WTC11 (cell line): Measurements from ENCODE around the gene SLC17A8.

ENCODE experiments used
- ETV6 ChIP-seq: sonication (generic); formaldehyde crosslinking; IDR thresholded peaks from 2 replicates; pipeline ENCODE4 v1.8.1; 2022; ENCODE audit warnings: mild to moderate bottlenecking, missing genetic modification reagents
- NR1H2 ChIP-seq: sonication (generic); formaldehyde crosslinking; IDR thresholded peaks from 2 replicates; pipeline ENCODE4 v1.9.0; 2021; ENCODE audit warnings: mild to moderate bottlenecking, moderate library complexity, missing genetic modification reagents
- ZNF263 ChIP-seq: sonication (generic); formaldehyde crosslinking; IDR thresholded peaks from 2 replicates; pipeline ENCODE4 v1.8.1; 2022; ENCODE audit warnings: low read depth, mild to moderate bottlenecking, moderate library complexity, missing genetic modification reagents
- ZNF317 ChIP-seq: sonication (generic); formaldehyde crosslinking; IDR thresholded peaks from 2 replicates; pipeline ENCODE4 v1.8.1; 2023; ENCODE audit warnings: low read depth, mild to moderate bottlenecking, moderate library complexity, missing genetic modification reagents, borderline replicate concordance
- ZNF671 ChIP-seq: fragments of 250-450 bp; sonication (Bioruptor Pico); IDR thresholded peaks from 2 replicates; pipeline ENCODE4 v1.8.0; 2021; ENCODE audit warnings: mild to moderate bottlenecking
- TF ChIP-seq, protein P1 (sequence below): fragments of 200-600 bp; IDR thresholded peaks from 2 replicates; pipeline ENCODE4 v1.8.0; 2022; ENCODE audit warnings: antibody characterized with exemption
- TF ChIP-seq, protein P2 (sequence below): sonication (generic); formaldehyde crosslinking; IDR thresholded peaks from 2 replicates; pipeline ENCODE4 v1.8.0; 2022; ENCODE audit warnings: mild to moderate bottlenecking, missing genetic modification reagents
- TF ChIP-seq, protein P3 (sequence below): sonication (generic); formaldehyde crosslinking; IDR thresholded peaks from 2 replicates; pipeline ENCODE4 v1.8.1; 2022; ENCODE audit warnings: low read depth, missing genetic modification reagents, borderline replicate concordance
- TF ChIP-seq, protein P4 (sequence below): sonication (generic); formaldehyde crosslinking; conservative IDR thresholded peaks from 2 replicates; pipeline ENCODE4 v1.8.1; 2023; ENCODE audit warnings: mild to moderate bottlenecking, low read depth, missing genetic modification reagents, moderate library complexity
- TF ChIP-seq, protein P5 (sequence below): sonication (generic); formaldehyde crosslinking; IDR thresholded peaks from 2 replicates; pipeline ENCODE4 v1.8.0; 2023; ENCODE audit warnings: missing genetic modification reagents, mild to moderate bottlenecking, borderline replicate concordance

DNA sequence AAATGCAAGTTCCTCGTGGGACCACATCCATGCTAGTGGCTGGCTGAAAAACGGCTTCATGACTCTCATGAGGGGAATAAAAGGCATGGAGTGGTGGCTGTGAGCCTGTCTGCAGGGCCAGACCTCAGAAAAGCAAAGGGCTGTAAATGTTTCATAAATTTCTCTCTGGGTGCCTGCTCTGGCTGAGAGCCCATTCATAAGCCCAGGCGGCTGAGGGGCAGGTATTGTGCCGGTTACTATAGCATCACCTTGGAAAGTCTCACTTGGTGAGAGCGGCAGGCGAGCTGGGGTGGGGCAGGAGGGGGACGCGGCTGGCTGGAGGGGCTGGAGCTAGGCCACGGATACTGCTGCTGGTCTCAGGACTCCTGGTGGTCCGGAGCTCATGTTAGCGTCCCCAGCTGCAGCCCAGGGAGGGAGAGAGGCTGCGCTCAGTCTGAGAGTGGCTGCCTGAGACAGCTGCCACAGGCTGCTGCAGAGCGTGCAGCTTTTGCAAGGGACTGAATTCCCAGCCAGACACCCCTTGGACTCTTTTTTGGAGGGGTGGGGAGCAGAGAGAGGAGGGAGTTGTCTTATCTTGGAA lies at the start of gene SLC17A8:
- TF ChIP-seq, protein P1, sequence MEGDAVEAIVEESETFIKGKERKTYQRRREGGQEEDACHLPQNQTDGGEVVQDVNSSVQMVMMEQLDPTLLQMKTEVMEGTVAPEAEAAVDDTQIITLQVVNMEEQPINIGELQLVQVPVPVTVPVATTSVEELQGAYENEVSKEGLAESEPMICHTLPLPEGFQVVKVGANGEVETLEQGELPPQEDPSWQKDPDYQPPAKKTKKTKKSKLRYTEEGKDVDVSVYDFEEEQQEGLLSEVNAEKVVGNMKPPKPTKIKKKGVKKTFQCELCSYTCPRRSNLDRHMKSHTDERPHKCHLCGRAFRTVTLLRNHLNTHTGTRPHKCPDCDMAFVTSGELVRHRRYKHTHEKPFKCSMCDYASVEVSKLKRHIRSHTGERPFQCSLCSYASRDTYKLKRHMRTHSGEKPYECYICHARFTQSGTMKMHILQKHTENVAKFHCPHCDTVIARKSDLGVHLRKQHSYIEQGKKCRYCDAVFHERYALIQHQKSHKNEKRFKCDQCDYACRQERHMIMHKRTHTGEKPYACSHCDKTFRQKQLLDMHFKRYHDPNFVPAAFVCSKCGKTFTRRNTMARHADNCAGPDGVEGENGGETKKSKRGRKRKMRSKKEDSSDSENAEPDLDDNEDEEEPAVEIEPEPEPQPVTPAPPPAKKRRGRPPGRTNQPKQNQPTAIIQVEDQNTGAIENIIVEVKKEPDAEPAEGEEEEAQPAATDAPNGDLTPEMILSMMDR: no peak
- TF ChIP-seq, protein P2, sequence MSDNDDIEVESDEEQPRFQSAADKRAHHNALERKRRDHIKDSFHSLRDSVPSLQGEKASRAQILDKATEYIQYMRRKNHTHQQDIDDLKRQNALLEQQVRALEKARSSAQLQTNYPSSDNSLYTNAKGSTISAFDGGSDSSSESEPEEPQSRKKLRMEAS (CRISPR knock-in tag): no peak
- TF ChIP-seq, protein P3, sequence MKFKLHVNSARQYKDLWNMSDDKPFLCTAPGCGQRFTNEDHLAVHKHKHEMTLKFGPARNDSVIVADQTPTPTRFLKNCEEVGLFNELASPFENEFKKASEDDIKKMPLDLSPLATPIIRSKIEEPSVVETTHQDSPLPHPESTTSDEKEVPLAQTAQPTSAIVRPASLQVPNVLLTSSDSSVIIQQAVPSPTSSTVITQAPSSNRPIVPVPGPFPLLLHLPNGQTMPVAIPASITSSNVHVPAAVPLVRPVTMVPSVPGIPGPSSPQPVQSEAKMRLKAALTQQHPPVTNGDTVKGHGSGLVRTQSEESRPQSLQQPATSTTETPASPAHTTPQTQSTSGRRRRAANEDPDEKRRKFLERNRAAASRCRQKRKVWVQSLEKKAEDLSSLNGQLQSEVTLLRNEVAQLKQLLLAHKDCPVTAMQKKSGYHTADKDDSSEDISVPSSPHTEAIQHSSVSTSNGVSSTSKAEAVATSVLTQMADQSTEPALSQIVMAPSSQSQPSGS (CRISPR knock-in tag): no peak
- TF ChIP-seq ZNF263 (CRISPR knock-in tag) (no peak), ZNF317 (CRISPR knock-in tag) (no peak), NR1H2 (CRISPR knock-in tag) (no peak), ETV6 (CRISPR knock-in tag) (no peak), ZNF671 (CRISPR knock-in tag) (no peak)
- TF ChIP-seq, protein P4, sequence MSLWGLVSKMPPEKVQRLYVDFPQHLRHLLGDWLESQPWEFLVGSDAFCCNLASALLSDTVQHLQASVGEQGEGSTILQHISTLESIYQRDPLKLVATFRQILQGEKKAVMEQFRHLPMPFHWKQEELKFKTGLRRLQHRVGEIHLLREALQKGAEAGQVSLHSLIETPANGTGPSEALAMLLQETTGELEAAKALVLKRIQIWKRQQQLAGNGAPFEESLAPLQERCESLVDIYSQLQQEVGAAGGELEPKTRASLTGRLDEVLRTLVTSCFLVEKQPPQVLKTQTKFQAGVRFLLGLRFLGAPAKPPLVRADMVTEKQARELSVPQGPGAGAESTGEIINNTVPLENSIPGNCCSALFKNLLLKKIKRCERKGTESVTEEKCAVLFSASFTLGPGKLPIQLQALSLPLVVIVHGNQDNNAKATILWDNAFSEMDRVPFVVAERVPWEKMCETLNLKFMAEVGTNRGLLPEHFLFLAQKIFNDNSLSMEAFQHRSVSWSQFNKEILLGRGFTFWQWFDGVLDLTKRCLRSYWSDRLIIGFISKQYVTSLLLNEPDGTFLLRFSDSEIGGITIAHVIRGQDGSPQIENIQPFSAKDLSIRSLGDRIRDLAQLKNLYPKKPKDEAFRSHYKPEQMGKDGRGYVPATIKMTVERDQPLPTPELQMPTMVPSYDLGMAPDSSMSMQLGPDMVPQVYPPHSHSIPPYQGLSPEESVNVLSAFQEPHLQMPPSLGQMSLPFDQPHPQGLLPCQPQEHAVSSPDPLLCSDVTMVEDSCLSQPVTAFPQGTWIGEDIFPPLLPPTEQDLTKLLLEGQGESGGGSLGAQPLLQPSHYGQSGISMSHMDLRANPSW (CRISPR knock-in tag): no peak
- TF ChIP-seq, protein P5, sequence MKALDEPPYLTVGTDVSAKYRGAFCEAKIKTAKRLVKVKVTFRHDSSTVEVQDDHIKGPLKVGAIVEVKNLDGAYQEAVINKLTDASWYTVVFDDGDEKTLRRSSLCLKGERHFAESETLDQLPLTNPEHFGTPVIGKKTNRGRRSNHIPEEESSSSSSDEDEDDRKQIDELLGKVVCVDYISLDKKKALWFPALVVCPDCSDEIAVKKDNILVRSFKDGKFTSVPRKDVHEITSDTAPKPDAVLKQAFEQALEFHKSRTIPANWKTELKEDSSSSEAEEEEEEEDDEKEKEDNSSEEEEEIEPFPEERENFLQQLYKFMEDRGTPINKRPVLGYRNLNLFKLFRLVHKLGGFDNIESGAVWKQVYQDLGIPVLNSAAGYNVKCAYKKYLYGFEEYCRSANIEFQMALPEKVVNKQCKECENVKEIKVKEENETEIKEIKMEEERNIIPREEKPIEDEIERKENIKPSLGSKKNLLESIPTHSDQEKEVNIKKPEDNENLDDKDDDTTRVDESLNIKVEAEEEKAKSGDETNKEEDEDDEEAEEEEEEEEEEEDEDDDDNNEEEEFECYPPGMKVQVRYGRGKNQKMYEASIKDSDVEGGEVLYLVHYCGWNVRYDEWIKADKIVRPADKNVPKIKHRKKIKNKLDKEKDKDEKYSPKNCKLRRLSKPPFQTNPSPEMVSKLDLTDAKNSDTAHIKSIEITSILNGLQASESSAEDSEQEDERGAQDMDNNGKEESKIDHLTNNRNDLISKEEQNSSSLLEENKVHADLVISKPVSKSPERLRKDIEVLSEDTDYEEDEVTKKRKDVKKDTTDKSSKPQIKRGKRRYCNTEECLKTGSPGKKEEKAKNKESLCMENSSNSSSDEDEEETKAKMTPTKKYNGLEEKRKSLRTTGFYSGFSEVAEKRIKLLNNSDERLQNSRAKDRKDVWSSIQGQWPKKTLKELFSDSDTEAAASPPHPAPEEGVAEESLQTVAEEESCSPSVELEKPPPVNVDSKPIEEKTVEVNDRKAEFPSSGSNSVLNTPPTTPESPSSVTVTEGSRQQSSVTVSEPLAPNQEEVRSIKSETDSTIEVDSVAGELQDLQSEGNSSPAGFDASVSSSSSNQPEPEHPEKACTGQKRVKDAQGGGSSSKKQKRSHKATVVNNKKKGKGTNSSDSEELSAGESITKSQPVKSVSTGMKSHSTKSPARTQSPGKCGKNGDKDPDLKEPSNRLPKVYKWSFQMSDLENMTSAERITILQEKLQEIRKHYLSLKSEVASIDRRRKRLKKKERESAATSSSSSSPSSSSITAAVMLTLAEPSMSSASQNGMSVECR: no peak
